Parathyroid adenoma (tissue), 2 donors: ENCODE measurements around the gene IL1RAPL1.

Experiments
- H2AFZ ChIP-seq: fragments of 300-600 bp; sonication (generic); one replicate; pipeline ENCODE4 v1.7.0; 2017; ENCODE audit warnings: antibody characterized with exemption, mild to moderate bottlenecking
- H3K27ac ChIP-seq: fragments of 300-600 bp; sonication (generic); one replicate; pipeline ENCODE4 v1.7.0; 2017
- H3K27me3 ChIP-seq: fragments of 300-600 bp; sonication (generic); one replicate; pipeline ENCODE4 v1.7.0; 2017; ENCODE audit warnings: low read length; ENCODE audit not compliant: control insufficient read depth, insufficient read depth
- H3K36me3 ChIP-seq: fragments of 300-600 bp; sonication (generic); one replicate; pipeline ENCODE4 v1.7.0; 2017; ENCODE audit warnings: low read length; ENCODE audit not compliant: control insufficient read depth, insufficient read depth
- H3K4me1 ChIP-seq: fragments of 300-600 bp; sonication (generic); one replicate; pipeline ENCODE4 v1.7.0; 2017; ENCODE audit warnings: control low read depth
- H3K4me2 ChIP-seq: fragments of 300-600 bp; sonication (generic); one replicate; pipeline ENCODE4 v1.7.0; 2017; ENCODE audit warnings: low read length
- H3K4me3 ChIP-seq: fragments of 300-600 bp; sonication (generic); one replicate; pipeline ENCODE4 v1.7.0; 2017; ENCODE audit warnings: low read depth, low read length
- H3K79me2 ChIP-seq: fragments of 300-600 bp; sonication (generic); one replicate; pipeline ENCODE4 v1.7.0; 2017; ENCODE audit warnings: control low read depth
- H3K9ac ChIP-seq: fragments of 300-600 bp; sonication (generic); one replicate; pipeline ENCODE4 v1.7.0; 2017; ENCODE audit warnings: mild to moderate bottlenecking
- H3K9me3 ChIP-seq: fragments of 300-600 bp; sonication (generic); one replicate; pipeline ENCODE4 v1.7.0; 2017; ENCODE audit warnings: low read length; ENCODE audit not compliant: control insufficient read depth
- CTCF ChIP-seq: fragments of 300-600 bp; sonication (generic); IDR thresholded peaks from one replicate; pipeline ENCODE4 v1.7.0; 2017; ENCODE audit warnings: antibody characterized with exemption, mild to moderate bottlenecking
- donor health status: primary hyperparathyroidism.

IL1RAPL1 gene

DNA sequence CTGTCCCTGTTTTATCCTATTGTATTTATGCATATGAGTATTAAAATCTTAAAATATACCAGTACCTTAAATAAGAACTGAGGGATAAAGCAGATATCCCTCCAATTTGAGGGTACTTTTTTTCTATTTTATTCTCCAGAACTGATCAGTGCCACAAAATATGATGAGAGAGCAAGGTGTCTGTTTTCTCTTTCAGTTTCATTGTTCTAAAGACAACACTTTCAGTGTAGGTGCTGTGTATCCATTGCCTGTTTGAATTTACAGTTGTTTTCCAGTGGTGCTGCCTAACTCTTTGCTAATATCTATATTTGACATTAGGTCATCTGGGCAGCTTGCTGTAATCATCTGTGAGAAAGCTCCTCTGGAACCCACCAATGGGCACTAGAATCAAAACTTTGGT, 394.7 kb downstream of the IL1RAPL1 start:
- Histone ChIP-seq H3K4me2 (no peak overlapping the region), H3K27ac (no peak overlapping the region), H2AFZ (no peak overlapping the region), H3K4me3 (no peak overlapping the region), H3K36me3 (no peaks in the 10 kb centered on the region), H3K9ac (no peak overlapping the region), H3K79me2 (no peaks in the 10 kb centered on the region), H3K27me3 (no peaks in the 10 kb centered on the region), H3K4me1 (no peaks in the 10 kb centered on the region), H3K9me3 (no peaks in the 10 kb centered on the region)
- TF ChIP-seq CTCF: no peak

DNA sequence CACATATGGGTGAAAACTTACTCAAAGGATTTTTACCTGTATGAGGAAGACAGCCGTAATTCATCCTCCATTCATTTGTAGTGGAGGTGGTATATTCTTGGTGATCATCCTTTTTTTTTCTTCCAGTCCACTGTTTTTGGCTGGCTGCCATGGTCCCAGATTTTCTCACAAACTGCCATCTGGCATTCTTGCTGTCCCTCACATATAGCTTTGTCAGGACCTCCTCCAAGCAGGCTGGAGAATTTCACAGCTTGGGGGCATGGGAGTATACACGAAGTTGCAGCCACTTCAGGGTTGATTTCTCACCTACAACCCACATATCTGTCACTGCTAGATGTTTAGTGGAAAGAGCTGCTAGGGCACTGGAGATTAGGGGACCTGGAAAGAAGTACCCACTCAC, 401.0 kb downstream of the IL1RAPL1 start:
- no peak overlapping the region for H3K4me3 ChIP-seq
- no peak overlapping the region for H3K27ac ChIP-seq
- no peaks in the 10 kb centered on the region for H3K27me3 ChIP-seq
- H3K4me2 ChIP-seq: no peak overlapping the region
- no peak for TF ChIP-seq CTCF
- H3K9ac ChIP-seq: no peak overlapping the region
- no peak overlapping the region for H2AFZ ChIP-seq
- H3K79me2 ChIP-seq: no peaks in the 10 kb centered on the region
- H3K4me1 ChIP-seq: no peaks in the 10 kb centered on the region
- no peaks in the 10 kb centered on the region for H3K9me3 ChIP-seq
- no peaks in the 10 kb centered on the region for H3K36me3 ChIP-seq

GRCh38 chrX:28997706-28998463, 410.6 kb downstream of the IL1RAPL1 start:
- Histone ChIP-seq H3K27ac (no peak overlapping the region), H3K36me3 (no peaks in the 10 kb centered on the region), H3K4me3 (no peak overlapping the region), H3K79me2 (no peaks in the 10 kb centered on the region), H3K4me1 (no peaks in the 10 kb centered on the region), H3K9me3 (no peaks in the 10 kb centered on the region), H3K4me2 (no peak overlapping the region), H3K27me3 (no peaks in the 10 kb centered on the region), H2AFZ (no peak overlapping the region), H3K9ac (no peak overlapping the region)
- TF ChIP-seq CTCF: no peak

DNA sequence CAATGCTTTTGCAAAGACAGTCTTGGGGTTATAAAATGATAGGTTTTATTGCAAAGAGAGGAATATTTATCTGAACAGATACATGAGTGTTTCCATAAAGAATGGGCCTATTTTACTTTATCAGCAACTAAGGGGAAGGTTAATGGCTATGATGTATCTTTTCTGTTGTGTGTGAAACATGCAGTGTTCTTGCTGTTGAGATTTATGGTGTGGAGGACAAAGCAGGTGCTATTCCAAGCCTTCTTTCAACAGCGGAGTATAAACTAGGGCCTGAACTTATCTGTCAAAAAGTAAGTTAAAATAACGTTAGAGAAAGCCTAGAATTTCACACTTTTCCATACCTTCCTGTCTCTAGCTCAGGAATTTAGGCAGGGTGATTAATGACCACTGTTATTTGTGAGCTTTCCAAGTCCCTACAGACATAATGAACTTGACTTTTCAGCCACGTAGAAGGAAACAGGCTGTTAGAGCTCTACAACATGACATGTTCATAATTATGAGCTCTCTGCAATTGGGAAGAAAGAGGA, 411.4 kb downstream of the IL1RAPL1 start:
- Histone ChIP-seq H2AFZ (no peak overlapping the region), H3K4me2 (no peak overlapping the region), H3K9me3 (no peaks in the 10 kb centered on the region), H3K4me1 (no peaks in the 10 kb centered on the region), H3K27me3 (no peaks in the 10 kb centered on the region), H3K36me3 (no peaks in the 10 kb centered on the region), H3K27ac (no peak overlapping the region), H3K79me2 (no peaks in the 10 kb centered on the region), H3K9ac (no peak overlapping the region), H3K4me3 (no peak overlapping the region)
- TF ChIP-seq CTCF: no peak

- Histone ChIP-seq H2AFZ (no peak overlapping the region), H3K4me3 (no peak overlapping the region), H3K4me1 (no peaks in the 10 kb centered on the region), H3K36me3 (no peaks in the 10 kb centered on the region), H3K27ac (no peak overlapping the region), H3K9ac (no peak overlapping the region), H3K27me3 (no peaks in the 10 kb centered on the region), H3K9me3 (no peaks in the 10 kb centered on the region), H3K4me2 (no peak overlapping the region), H3K79me2 (no peaks in the 10 kb centered on the region)
- no peak for TF ChIP-seq CTCF
Measured at GRCh38 chrX:29012867-29013266, 425.6 kb downstream of the IL1RAPL1 start.
